Subcutaneous abdominal adipose tissue (tissue), 5 donors: ENCODE measurements around the gene TFEB.
A peak's percentile ranks its signal among the peaks of the same experiment; 100 is the strongest.

Source experiments
- H3K27ac ChIP-seq: one replicate; pipeline ENCODE4 v1.7.0; 2013; ENCODE audit warnings: low read depth, mild to moderate bottlenecking, inconsistent platforms, low read length, moderate library complexity
- H3K27me3 ChIP-seq, 5 donors: one replicate each; pipeline ENCODE4 v1.7.0; 2013; ENCODE audit warnings: low read length in 5 of 5, inconsistent platforms in 1 of 5; ENCODE audit not compliant: control insufficient read depth in 5 of 5, insufficient read depth in 4 of 5
- H3K36me3 ChIP-seq, 5 donors: one replicate each; pipeline ENCODE4 v1.7.0; 2013; ENCODE audit warnings: low read length in 5 of 5; ENCODE audit not compliant: control insufficient read depth in 5 of 5, insufficient read depth in 5 of 5
- H3K4me1 ChIP-seq, 5 donors: one replicate each; pipeline ENCODE4 v1.7.0; 2013; ENCODE audit warnings: low read length in 5 of 5, mild to moderate bottlenecking in 3 of 5, moderate library complexity in 1 of 5; ENCODE audit not compliant: control insufficient read depth in 5 of 5, insufficient read depth in 5 of 5
- H3K4me3 ChIP-seq, 5 donors: one replicate each; pipeline ENCODE4 v1.7.0; 2013; ENCODE audit warnings: low read length in 5 of 5, low read depth in 1 of 5
- H3K9ac ChIP-seq, 5 donors: one replicate each; pipeline ENCODE4 v1.7.0; 2013; ENCODE audit warnings: low read length in 5 of 5, mild to moderate bottlenecking in 4 of 5, moderate library complexity in 3 of 5
- H3K9me3 ChIP-seq, 5 donors: one replicate each; pipeline ENCODE4 v1.7.0; 2013; ENCODE audit warnings: low read length in 5 of 5; ENCODE audit not compliant: control insufficient read depth in 5 of 5
- donor health status: healthy.
- donor health status: healthy.
- donor health status: healthy.
- donor health status: healthy.
- donor health status: healthy.

Gene TFEB

GRCh38 chr6:41682497-41683272 lies 52.7 kb downstream of the TFEB start:
- Histone ChIP-seq H3K4me3 (peak overlapping the region in 4 of 5 donors; percentile 60 to 73 (median 64)), H3K9ac (peak overlapping the region in 4 of 5 donors; percentile 68 to 77 (median 73)), H3K4me1 (peaks cover 2 to 37% (median 29%) of the 10 kb centered on the region in 5 donors)

GRCh38 chr6:41682056-41682477 lies 53.3 kb downstream of the TFEB start:
- Histone ChIP-seq H3K9me3 (no peaks in the 10 kb centered on the region), H3K27me3 (no peaks in the 10 kb centered on the region), H3K4me3 (no peak overlapping the region), H3K27ac (no peak overlapping the region), H3K4me1 (peaks cover 2 to 37% (median 29%) of the 10 kb centered on the region in 5 donors), H3K36me3 (peaks cover 0 to 22% (median 17%) of the 10 kb centered on the region in 5 donors), H3K9ac (no peak overlapping the region)

More at GRCh38 chr6:41682497-41683272, 52.7 kb downstream of the TFEB start:
- peak overlapping the region; percentile 23 for H3K27ac ChIP-seq
- H3K27me3 ChIP-seq: no peaks in the 10 kb centered on the region
- H3K9me3 ChIP-seq: no peaks in the 10 kb centered on the region
- peaks cover 0 to 28% (median 23%) of the 10 kb centered on the region in 5 donors for H3K36me3 ChIP-seq

- Histone ChIP-seq H3K27me3 (no peaks in the 10 kb centered on the region), H3K4me1 (peaks cover 2 to 33% (median 29%) of the 10 kb centered on the region in 5 donors), H3K9me3 (no peaks in the 10 kb centered on the region), H3K4me3 (no peak overlapping the region), H3K36me3 (peaks cover 0 to 7% (median 5%) of the 10 kb centered on the region in 5 donors), H3K9ac (no peak overlapping the region), H3K27ac (no peak overlapping the region)
Observed at GRCh38 chr6:41680182-41680965, 55.0 kb downstream of the TFEB start.

GRCh38 chr6:41679696-41680095 lies 55.7 kb downstream of the TFEB start:
- no peak overlapping the region for H3K4me3 ChIP-seq
- peaks cover 0 to 2% (median 0%) of the 10 kb centered on the region in 5 donors for H3K36me3 ChIP-seq
- H3K9ac ChIP-seq: no peak overlapping the region
- H3K9me3 ChIP-seq: no peaks in the 10 kb centered on the region
- H3K27me3 ChIP-seq: no peaks in the 10 kb centered on the region
- peaks cover 2 to 30% (median 29%) of the 10 kb centered on the region in 5 donors for H3K4me1 ChIP-seq
- no peak overlapping the region for H3K27ac ChIP-seq

GRCh38 chr6:41678511-41679084 lies 56.8 kb downstream of the TFEB start:
- H3K9ac ChIP-seq: no peak overlapping the region
- H3K36me3 ChIP-seq: no peaks in the 10 kb centered on the region
- H3K4me1 ChIP-seq: peaks cover 2 to 22% (median 18%) of the 10 kb centered on the region in 5 donors
- no peaks in the 10 kb centered on the region for H3K9me3 ChIP-seq
- H3K4me3 ChIP-seq: no peak overlapping the region
- no peaks in the 10 kb centered on the region for H3K27me3 ChIP-seq
- H3K27ac ChIP-seq: no peak overlapping the region

GRCh38 chr6:41677124-41677921 lies 58.1 kb downstream of the TFEB start:
- Histone ChIP-seq H3K9me3 (no peaks in the 10 kb centered on the region), H3K4me3 (no peak overlapping the region), H3K27me3 (no peaks in the 10 kb centered on the region), H3K27ac (no peak overlapping the region), H3K36me3 (no peaks in the 10 kb centered on the region), H3K9ac (no peak overlapping the region), H3K4me1 (peaks cover under 1 to 10% (median 5%) of the 10 kb centered on the region in 5 donors)

GRCh38 chr6:41676431-41676830 lies 59.0 kb downstream of the TFEB start:
- Histone ChIP-seq H3K9me3 (no peaks in the 10 kb centered on the region), H3K4me3 (no peak overlapping the region), H3K9ac (no peak overlapping the region)

GRCh38 chr6:41675992-41676391 lies 59.4 kb downstream of the TFEB start:
- H3K9me3 ChIP-seq: no peaks in the 10 kb centered on the region
- no peaks in the 10 kb centered on the region for H3K36me3 ChIP-seq
- H3K27me3 ChIP-seq: peaks cover 0 to under 1% (median 0%) of the 10 kb centered on the region in 5 donors
- H3K27ac ChIP-seq: no peak overlapping the region
- peaks cover 0 to 4% (median 0%) of the 10 kb centered on the region in 5 donors for H3K4me1 ChIP-seq
- H3K4me3 ChIP-seq: no peak overlapping the region
- H3K9ac ChIP-seq: no peak overlapping the region

More at GRCh38 chr6:41676431-41676830, 59.0 kb downstream of the TFEB start:
- H3K36me3 ChIP-seq: no peaks in the 10 kb centered on the region
- H3K4me1 ChIP-seq: peaks cover 0 to 4% (median 0%) of the 10 kb centered on the region in 5 donors
- no peak overlapping the region for H3K27ac ChIP-seq
- no peaks in the 10 kb centered on the region for H3K27me3 ChIP-seq

GRCh38 chr6:41675176-41675775 lies 60.1 kb downstream of the TFEB start:
- peaks cover 0 to 4% (median 0%) of the 10 kb centered on the region in 5 donors for H3K4me1 ChIP-seq
- no peaks in the 10 kb centered on the region for H3K36me3 ChIP-seq
- no peak overlapping the region for H3K9ac ChIP-seq
- H3K9me3 ChIP-seq: no peaks in the 10 kb centered on the region
- H3K27ac ChIP-seq: no peak overlapping the region
- H3K4me3 ChIP-seq: no peak overlapping the region
- peaks cover 0 to 2% (median 0%) of the 10 kb centered on the region in 5 donors for H3K27me3 ChIP-seq
